HG03460 (cell line): ENCODE measurements around the gene ASZ1.

Experiments
- ATAC-seq: cut with Tn5 transposase; IDR thresholded peaks from one replicate; pipeline ENCODE4 v1.9.1; 2021; ENCODE audit not compliant: unreplicated experiment

Gene ASZ1

DNA sequence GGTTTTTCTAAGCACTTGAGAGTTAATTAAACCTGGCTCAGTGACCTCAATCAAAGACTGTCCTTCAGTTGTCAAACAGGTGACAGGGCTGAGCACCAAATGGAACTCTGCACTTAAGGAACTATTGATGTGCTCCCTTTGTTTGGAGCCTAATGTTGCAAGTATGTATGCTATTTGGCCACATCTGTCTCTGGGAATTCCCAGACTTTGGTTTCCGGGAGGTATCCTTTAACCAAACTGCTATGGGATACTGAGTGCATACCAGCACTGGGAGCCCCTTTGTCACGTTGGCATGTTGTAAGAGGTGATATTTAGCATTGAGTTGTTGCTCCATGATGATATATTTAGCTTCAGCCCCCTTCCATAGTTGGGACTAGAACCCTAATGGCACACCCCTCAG lies 25.2 kb downstream of the ASZ1 start:
- no peak for ATAC-seq

DNA sequence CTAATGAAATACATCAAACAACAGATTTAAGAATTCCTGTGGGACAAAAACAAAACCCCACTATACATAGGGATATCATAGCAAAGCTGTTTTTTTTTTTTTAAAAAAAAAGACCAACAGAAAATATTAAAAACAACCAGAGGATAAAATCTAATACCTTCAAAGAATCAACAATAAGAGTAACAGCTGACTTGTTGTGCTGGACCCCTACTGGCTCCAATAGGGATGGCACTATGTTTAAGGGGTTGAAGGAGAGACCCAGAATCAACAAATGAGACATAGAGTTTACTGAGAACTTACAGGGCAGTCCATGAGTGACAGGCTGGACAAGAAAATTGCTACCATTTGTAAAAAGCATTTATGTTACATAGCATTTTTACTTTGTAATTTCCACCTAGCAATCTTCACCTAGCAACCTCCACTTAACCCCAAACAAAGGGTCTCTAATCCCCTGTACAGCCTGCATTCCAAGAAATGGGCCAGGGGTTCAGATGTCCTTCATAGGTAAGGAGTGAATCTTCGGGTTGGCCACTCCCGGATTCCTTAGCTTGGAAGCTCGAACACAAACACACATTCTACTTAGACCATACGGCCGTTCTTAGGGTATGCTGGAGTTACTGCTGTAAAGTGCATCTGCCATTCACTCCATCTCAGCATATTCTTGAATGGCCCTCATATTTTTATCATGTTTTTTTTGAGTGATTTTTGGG lies 25.8 kb downstream of the ASZ1 start:
- no peak for ATAC-seq

DNA sequence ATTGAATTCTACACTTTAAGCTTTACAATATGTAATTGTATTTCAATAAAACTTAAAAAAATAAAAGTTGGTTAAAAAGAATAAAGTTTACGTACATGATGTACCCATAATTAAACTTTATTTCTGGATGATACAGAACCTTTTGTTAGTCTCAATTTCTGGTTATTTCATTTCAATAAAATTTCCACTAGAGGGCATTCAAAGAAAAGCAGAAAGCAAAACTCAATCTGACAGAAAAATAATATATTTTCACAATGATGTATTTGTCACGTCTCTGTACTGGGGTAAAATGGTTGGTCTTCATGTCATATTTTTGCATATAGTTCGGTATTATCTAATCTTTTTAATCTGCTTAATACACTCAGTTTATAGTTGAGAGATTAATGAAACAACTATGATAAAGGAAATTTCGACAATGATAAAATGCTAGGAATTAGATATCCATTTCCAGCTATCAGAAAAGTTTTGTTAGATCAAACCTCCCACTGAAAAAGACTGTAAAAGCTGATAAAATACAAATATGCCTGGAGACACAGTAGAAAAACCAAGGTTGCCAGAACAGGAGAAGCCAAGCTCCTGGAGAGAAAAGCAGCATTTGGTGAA lies 27.4 kb downstream of the ASZ1 start:
- ATAC-seq: no peak

DNA sequence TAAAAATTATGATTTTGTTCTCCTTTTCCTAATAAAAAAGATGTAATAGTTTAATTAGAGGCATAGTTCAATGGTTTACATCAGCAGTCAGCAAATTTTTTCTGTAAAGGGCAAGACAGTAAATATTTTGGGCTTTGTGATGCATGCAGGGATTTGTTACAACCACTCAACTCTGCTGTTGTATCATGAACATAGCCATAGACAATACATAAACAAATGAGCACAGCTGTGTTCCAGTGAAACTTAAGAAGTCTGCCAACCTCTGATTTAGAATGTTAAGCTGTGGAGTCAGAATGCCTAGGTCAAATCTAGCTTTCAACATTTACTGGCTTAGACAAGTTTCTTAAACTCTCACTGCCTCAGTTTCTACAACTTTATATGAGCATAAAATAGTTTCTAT lies 31.6 kb downstream of the ASZ1 start:
- no peak for ATAC-seq

DNA sequence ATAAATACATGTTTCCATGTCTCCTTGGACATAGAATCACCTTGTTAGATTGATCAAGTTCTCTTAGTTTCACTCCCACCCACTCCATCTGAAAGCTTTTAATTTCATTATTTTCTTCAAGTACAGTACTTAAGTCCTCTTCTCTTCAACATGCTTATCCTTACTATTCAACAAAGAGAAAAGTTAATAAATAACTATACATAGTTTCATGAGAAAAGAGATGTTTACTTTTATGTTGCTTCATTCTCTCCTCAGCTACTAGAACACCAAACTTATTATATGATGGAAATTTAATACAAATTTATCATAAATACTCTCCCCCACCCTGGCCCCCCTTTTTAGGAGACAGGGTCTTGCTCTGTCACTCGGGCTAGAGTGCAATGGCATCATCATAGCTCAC lies 33.5 kb downstream of the ASZ1 start:
- no peak for ATAC-seq

DNA sequence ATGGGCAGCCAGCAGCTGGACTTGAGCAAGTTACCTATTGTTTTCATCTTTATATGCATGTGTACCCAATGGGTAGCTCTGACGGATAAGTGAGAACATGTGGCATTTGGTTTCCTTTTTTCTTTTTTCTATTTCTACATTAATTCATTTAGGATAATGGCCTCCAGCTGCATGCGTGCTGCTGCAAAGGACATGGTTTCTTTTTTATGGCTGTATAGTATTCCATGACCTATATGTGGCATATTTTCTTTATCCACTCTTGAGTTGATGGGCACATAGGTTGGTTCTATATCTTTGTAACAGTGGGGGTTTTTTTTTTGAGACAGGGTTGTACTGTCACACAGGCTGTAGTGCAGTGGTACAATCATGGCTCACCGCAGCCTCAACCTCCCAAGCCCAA lies 37.4 kb downstream of the ASZ1 start:
- ATAC-seq: no peak

DNA sequence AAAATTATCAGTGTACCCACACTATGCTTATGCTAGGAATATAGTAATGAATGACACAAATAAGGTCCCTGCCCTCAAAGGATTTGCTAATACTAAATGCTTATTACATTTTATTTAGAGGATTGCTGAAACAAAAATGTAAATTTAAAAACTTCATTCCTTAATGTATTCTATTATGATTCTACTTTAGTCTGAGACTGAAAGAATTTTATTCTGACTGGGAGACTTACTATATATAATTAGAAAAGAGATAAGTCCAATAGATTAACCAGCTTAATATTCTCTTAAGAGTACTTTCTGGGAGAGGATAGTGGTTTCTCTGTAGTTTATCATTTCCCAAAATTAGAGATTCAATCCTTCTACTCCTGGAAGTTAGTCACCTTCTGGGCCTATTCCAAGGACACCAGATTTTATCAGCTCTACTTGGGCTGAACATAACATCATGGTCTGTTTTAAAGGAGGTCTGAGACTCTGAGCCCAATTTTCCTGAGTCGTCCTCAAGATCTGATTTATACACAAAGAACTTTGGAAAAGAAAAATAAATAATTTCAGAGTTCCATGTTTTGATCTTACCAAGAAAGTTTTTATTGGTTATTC lies 41.1 kb downstream of the ASZ1 start:
- ATAC-seq: no peak

DNA sequence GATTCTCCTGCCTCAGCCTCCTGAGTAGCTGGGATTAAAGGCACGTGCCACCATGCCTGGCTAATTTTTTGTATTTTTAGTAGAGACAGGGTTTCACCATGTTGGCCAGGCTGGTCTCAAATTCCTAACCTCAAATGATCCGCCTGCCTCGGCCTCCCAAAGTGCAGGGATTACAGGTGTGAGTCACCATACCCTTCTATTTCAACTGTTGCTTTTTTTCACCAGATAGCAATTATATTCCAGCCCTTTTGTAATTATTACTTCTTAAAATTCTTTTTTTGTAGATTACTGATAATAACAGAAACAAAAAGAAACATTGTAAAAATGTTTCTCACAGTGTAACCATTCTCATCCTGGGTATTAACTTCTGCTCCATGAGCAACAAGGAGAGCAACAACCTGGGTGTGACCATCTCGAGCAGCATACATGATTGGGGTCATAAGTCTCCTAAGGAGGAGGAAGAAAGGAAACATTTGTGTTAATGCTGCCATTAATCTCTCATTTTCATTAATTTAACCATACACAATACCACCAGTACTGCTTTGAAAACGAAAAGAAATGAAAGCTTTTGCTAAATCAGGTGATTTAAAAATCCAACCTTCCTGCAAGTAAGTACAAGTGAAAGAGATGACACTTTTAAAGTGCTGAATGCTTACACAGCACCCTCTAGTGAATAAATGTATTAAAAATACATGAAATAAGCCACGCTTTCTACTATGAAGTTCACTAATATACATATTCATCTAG lies 41.8 kb downstream of the ASZ1 start:
- no peak for ATAC-seq

DNA sequence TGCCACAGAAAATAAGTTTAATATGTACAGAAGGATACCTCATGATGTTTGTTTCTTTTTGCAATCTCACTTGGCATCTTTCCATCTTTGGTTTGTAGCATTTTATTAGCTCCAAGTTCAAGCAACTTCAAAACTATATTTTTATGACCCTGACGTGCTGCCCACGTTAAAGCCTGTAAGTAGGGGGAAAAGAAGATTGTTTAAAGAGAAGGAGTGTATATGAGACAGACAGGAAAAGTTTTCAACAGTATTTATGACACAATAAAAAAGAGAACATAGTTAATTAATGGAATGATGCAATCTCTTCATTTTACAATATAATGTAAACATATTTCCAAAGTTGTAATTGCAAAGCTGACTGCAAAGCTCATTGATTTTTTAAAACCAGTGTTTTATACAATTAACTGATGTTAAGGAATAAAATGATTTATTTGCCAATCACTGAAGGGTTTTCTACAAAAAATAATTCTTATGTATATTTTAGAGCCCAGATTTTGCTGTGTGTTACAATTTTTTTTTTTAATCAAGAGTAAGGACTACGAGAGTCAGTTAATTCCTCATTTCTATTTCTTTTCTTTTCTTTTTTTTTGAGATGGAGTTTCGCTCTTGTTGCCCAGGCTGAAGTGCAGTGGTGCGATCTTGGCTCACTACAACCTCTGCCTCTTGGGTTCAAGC lies 42.5 kb downstream of the ASZ1 start:
- no peak for ATAC-seq

DNA sequence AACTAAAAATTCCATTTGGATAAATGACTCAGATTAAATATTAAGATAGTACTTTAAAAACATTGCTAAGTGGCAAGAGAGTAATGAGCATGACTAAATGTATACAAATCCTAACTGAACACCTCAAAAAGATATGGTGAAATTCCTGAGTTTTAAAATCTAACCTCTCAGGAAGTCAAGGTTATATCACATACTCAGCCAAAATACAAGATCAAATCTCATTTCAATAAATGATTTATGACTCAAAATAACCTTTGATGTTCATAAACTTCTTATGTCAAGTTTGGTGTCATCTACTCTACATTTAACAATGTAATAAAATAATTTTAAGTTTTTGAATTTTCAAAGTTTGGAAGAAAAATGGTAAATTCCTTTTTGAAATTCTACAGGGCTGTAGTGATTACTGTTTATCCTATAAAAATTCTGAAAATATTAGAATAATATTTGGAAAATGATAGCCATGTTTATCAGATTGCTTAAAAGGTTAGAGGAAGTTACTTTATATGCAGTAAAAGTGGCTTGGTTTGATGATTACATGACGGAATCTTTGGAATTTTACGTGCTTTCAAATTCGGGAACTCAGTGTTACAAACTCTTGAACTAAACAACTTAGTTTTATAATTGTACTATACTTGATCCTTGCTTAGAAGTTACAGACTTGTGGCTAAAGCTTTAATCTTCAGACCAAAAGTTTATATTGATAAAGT lies 43.7 kb downstream of the ASZ1 start:
- no peak for ATAC-seq

DNA sequence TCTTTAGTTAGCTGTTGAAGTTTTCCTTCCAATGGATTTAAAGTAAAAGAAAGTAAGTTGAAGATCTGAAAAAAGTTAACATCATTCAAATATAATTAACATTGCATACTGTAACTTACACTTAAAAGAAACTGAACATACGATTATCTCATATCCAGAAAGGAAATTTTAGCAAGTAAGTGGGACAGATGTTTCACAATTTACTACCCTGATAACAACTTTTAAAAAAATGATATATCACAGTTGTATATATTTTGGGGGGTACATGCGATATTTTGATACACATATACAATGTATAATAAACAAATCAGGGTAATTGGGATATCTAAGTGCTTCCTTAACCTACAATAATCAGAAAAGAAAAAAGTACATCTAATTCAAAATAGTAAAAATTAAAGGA lies 44.2 kb downstream of the ASZ1 start:
- no peak for ATAC-seq

DNA sequence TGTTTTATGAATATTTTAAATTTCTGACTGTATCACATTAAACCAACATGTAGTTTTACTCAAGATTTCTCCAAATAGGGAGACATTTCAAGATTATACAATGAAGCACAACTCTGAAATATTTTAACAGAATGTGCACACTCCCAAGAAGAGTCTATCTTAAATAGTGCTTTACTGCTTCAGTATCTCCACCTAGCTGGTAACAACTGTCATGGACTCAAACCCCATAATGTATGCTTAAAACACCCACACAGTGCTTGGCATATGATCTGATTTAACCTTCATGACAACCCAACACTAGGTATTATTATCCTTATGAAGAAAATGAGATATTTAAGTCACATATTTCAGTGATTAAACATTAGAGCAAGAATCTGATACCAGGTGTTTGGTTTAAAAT lies 45.9 kb downstream of the ASZ1 start:
- ATAC-seq: no peak

DNA sequence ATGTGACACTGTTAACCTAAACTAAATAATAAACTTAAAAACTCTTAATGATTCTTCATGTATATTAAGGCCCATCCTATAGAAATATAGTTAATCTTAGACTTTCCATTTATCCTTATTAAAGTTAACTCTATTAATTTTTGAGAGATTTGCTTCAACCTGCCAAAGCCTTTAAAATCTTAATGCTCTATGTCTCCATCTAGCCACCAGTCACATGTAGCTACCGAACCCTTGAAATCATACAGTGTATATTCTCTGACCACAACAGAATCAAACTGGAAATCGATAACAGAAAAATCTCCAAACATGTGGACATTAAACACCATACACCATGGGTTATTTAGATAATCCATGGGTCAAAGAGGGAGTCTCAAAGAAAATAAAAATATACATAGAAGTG lies 51.9 kb downstream of the ASZ1 start:
- no peak for ATAC-seq

DNA sequence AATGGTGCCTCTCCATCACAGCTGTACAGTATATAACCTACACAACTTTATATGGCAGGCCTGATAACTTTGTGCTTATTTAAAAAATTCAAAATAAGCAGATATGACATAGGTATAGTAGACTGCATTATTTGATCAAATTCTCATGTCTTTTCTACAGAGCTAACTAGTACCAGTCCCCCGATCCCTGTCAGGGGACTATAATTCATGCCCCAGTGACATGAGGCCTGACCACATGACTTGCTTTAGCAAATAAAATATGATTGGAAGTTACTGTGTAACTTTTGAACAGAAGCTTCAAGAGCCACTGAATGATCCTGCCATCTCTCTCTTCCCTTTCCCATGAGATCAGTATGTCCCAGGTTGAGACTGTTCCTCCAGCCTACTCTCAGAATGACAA lies 55.2 kb downstream of the ASZ1 start:
- ATAC-seq: no peak

DNA sequence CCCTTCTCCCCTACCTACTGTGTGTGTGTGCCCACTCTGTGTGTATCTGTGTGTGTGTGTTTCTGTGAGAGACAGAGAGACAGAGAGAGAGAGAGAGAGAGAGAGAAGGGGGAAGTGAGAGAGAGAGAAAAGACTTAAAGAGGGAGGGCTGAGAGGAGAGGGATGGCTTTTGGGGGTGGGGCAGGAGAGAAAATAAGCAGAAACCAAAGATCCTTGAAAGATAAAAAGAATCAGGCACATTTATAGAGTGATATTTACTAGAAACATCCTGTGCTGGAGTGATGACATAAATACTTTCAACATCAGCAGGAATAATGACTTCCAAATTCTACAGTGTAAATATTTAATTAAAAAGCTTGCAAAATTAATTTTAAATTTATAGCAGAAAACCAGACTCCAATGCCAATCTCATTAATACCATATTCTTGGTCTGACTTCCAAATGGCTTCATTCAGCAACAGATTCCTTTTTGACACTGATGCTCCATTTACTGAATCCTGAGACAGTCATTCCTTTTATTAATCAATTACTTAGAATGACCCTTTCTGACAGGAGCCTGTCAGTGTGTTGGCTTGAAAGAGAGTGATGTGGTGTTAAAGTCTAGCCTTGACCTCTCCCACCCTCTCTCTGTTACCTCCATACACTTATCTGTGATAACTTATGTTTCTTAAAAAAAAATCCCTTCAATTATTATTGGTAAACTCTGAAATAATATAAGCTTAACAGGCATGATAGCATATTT lies 62.8 kb downstream of the ASZ1 start:
- no peak for ATAC-seq

DNA sequence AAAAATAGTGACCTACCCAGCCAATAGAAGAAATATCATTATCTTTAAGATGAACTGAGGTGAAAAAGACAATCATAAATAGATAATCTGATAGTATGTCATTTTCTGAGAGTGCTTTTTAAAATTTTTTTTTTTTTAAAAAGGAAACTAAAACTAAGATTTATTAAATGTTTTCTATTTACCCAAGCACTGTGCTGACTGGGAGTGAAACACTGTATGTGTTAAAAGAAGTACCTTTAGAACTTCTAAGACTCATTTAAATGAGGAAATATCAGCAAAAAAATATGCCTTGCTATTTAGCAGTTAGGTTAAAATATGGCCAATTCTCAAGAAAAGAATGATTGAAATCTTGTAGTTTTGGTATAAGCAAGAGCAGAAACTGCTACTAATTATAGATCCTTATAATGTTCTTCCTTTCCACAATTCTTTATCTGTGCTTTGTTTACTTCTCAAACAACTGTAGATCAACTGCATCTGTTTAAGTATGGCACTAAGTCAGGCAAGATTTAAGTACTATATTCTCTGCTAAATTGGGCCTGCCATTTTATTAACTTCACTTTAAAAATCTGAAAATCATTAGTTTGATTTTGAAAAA lies 64.9 kb downstream of the ASZ1 start:
- no peak for ATAC-seq

DNA sequence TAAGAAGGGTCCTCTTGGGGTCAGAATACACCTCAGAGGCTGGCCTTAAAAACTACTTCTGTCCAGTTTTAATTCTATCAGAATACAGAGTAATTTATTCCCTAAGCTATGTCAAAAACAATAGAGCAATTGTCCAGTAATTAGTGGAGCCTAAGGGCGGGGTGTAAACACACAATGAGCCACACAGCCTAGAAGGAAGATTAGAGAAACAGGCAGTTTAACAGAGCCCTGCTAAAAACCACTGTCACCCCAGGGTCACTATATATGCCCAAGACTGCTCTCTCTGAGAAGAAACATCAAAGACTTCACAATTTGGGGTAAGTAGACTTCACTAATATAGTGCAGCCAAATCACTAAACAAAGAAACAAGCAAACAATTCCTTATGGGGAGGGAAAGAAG lies 77.3 kb downstream of the ASZ1 start:
- ATAC-seq: no peak

DNA sequence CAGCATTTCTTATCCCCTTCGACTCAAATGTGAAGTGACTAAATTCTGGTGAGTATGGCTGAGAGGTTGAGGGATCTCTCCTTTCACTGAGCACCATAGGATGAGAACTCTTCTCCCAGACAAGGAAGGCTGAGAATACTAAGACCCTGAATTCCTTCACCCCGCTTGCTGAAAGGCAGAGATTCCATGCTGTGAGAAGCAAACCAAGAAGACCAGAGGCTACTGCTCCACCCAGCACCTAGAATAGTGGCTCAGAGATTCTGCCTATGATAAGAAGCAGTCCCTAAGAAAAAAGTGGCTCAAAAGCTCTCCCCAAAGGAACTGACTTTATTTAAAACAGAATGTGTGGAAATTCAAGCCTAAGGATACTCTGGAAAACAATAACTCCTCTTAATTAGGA lies 77.7 kb downstream of the ASZ1 start:
- no peak for ATAC-seq

DNA sequence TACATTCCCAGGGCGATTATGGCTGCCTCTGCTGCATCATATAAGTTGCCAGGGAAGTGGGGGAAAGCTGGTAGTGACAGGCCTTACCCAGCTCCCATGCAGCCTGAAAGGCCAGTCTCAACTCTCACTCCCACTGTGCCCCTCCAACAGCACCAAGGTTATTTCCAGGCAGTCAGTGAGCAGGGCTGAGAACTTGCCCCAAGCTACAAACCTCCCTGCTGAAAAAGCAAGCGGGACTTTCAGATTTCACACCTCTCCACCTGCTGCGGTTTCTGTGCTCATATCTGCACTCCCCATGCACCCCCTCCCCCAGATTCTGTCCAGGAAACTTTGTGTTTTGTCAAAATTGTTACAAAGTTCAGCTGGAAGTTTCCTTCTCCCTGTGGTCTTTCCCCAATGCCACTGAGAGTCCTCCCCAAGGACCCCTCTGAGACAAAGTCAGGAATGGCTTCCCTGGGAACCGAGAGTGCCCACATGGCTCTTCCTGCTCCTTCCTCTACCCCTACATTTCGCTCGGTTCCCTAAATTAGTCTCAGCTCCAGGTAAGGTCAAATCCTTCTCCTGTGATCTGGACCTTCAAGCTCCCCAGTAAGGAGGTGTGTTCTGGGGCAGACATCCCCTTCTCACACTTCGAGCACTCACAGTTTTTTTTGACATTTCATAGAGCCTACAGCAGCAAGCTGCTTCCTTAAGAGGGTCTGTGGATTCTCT lies 79.2 kb downstream of the ASZ1 start:
- ATAC-seq: peak; percentile 71
